ENCODE results near the gene RBM24. TPM values are rescaled to one million over a fixed set of nuclear protein-coding genes. Genes with fewer than 3 reads are reported as not detected.

The RBM24 gene
- total and polyA plus RNA-seq, 9 of the 15 experiments (the other 6 are each of a cell fraction or from before 2014, with no cell fraction given), result not detected

DNA sequence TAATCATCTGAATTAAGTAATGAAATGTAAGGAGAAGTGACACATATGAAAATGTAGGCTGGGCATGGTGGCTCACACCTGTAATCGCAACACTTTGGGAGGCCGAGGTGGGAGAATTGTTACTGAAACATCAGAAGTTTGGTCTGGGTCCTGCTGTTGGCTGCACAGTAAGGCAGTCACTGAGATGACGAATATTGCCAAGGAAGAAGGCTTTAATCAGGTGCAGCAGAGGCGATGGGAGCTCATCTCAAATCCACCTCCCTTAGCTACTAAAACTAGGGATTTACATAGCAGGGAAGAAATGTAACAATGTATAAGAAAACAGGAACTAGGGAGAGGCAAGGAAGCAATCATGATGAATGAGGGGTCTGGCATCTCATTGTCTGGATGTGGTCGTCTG, 50.1 kb downstream of the RBM24 start:
- intact Hi-C loops (cut with micrococcal nuclease), result no loop called here
- DNase-seq (ENCODE audit: extremely low read depth in 1 of 4, low spot score in 3 of 4) (no peak), FAIRE-seq (no peak), ATAC-seq (no peak)
- ChIA-PET CTCF (ENCODE audit: low intra/inter-chr PET ratio) (no interaction called here), POLR2A (interaction anchor here (3.3 kb wide), 1 partner anchor 13 kb away, joined by 7 read pairs; no protein-coding TSS in a partner anchor)
- Histone ChIP-seq H2AFZ (ENCODE audit: low read depth, low read length) (no peak overlapping the region), H3K4me3 (no peak overlapping the region), H3K27me3 (ENCODE audit: control insufficient read depth in 2 of 2, insufficient read depth in 2 of 2, low read length in 2 of 2) (peaks cover 8 to 9% of the 10 kb centered on the region in 2 experiments; a peak in 3 of 5 replicates), H3K9me1 (ENCODE audit: control insufficient read depth, insufficient read depth, low read length) (no peaks in the 10 kb centered on the region), H3K27ac (ENCODE audit: extremely low read depth, low read depth, low read length) (no peak overlapping the region), H3K79me2 (ENCODE audit: control insufficient read depth, insufficient read depth, low read length) (no peaks in the 10 kb centered on the region), H3K36me3 (ENCODE audit: control insufficient read depth, insufficient read depth, low read length) (no peaks in the 10 kb centered on the region), H3K4me2 (ENCODE audit: insufficient read depth, low read length) (no peak overlapping the region), H3K9ac (ENCODE audit: insufficient read depth in 1 of 2, low read depth in 2 of 2, low read length in 2 of 2) (no peak overlapping the region), H3K4me1 (replicated peaks in 1 of 2; ENCODE audit: control insufficient read depth in 2 of 2, insufficient read depth in 2 of 2, low read length in 2 of 2) (no peaks in the 10 kb centered on the region; a peak in 1 of 5 replicates), H4K20me1 (replicated peaks; ENCODE audit: control insufficient read depth, insufficient read depth, low read length) (no peaks in the 10 kb centered on the region), H3K9me3 (replicated peaks; ENCODE audit: control insufficient read depth, insufficient read depth, low read depth, low read length) (no peaks in the 10 kb centered on the region)
- no peak for TF ChIP-seq ZNF274 (IDR thresholded peaks at IDR 0.05; ENCODE audit: borderline replicate concordance, low read depth, low read length)
- no peak for TF ChIP-seq HNRNPL (IDR thresholded peaks at IDR 0.05; ENCODE audit: low read depth, low read length)
- 0 out of 2 replicates have a peak, but pooled peaks have one; percentile 27 for TF ChIP-seq ZNF124 (CRISPR knock-in tag; IDR thresholded peaks at IDR 0.05)
- TF ChIP-seq RHOXF2B (CRISPR knock-in tag; conservative IDR thresholded peaks at IDR 0.05), result no peak
- BruUV-seq (replicated peaks), result no TSS peak
- in situ Hi-C loops (cut with MboI), result no loop called here
- whole genome bisulfite sequencing (ENCODE audit: insufficient coverage, low coverage, missing lambda C conversion rate), result 1% methylated on average over 5 of the region's 5 CpGs

DNA sequence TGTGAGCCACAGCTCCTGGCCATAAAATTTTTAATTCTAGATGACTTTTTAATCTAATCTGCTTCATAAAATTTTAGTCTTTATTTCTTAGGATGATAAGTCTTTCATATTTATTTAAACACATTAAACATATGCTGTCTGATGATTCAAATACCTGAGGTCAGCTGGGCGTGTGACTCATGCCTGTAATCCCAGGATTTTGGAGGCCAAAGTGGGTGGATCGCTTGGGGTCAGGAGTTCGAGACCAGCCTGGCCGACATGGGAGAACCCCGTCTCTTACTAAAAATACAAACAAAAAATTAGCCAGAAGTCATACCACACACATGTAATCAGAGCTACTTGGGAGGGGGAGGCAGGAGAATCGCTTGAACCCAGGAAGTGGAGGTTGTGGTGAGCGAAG, 53.1 kb downstream of the RBM24 start:
- Histone ChIP-seq H3K9me3 (replicated peaks; ENCODE audit: control insufficient read depth, insufficient read depth, low read depth, low read length) (no peaks in the 10 kb centered on the region), H3K4me1 (replicated peaks in 1 of 2; ENCODE audit: control insufficient read depth in 2 of 2, insufficient read depth in 2 of 2, low read length in 2 of 2) (no peaks in the 10 kb centered on the region; a peak in 1 of 5 replicates), H3K27ac (ENCODE audit: extremely low read depth, low read depth, low read length) (no peak overlapping the region), H3K9ac (ENCODE audit: insufficient read depth in 1 of 2, low read depth in 2 of 2, low read length in 2 of 2) (no peak overlapping the region), H2AFZ (ENCODE audit: low read depth, low read length) (no peak overlapping the region), H3K9me1 (ENCODE audit: control insufficient read depth, insufficient read depth, low read length) (no peaks in the 10 kb centered on the region), H3K27me3 (ENCODE audit: control insufficient read depth in 2 of 2, insufficient read depth in 2 of 2, low read length in 2 of 2) (peaks cover 5 to 10% of the 10 kb centered on the region in 2 experiments; a peak in 2 of 5 replicates), H4K20me1 (replicated peaks; ENCODE audit: control insufficient read depth, insufficient read depth, low read length) (no peaks in the 10 kb centered on the region), H3K4me2 (ENCODE audit: insufficient read depth, low read length) (no peak overlapping the region), H3K4me3 (no peak overlapping the region), H3K79me2 (ENCODE audit: control insufficient read depth, insufficient read depth, low read length) (no peaks in the 10 kb centered on the region), H3K36me3 (ENCODE audit: control insufficient read depth, insufficient read depth, low read length) (no peaks in the 10 kb centered on the region)
- TF ChIP-seq NR4A1 (CRISPR knock-in tag; IDR thresholded peaks at IDR 0.05), result no peak
- TF ChIP-seq NR4A1 (tag; IDR thresholded peaks at IDR 0.05), result no peak
- no peak for TF ChIP-seq ERF (CRISPR knock-in tag; IDR thresholded peaks at IDR 0.05)
- ChIA-PET CTCF (ENCODE audit: low intra/inter-chr PET ratio) (no interaction called here), POLR2A (interaction anchor here (3.3 kb wide), 1 partner anchor 10 kb away, joined by 7 read pairs; no protein-coding TSS in a partner anchor)
- DNase-seq (ENCODE audit: extremely low read depth in 1 of 4, low spot score in 3 of 4) (no peak), ATAC-seq (no peak), FAIRE-seq (no peak)
- BruUV-seq (replicated peaks), result no TSS peak
- 1% methylated on average over 7 of the region's 7 CpGs for WGBS (ENCODE audit: insufficient coverage, low coverage, missing lambda C conversion rate)
- in situ Hi-C loops (cut with MboI) (no loop called here), intact Hi-C loops (cut with micrococcal nuclease) (no loop called here)
